Fibroblast of lung (primary cell): ENCODE results near the gene SECTM1. TPM values are rescaled to one million over a fixed set of nuclear protein-coding genes. Genes with fewer than 3 reads are reported as not detected.

Experiments used
- DNase-seq, 2 donors: peaks; one replicate each; pipeline versions ENCODE4 v3.0.0 to v3.0.0-alpha.2; 2010; ENCODE audit warnings: low read depth in 2 of 2
- H2AFZ ChIP-seq: 2 replicates; pipeline ENCODE4 v1.5.1; 2012; ENCODE audit warnings: low read length, control low read depth, inconsistent platforms
- H3K27ac ChIP-seq: 2 replicates; pipeline ENCODE4 v1.5.1; 2011; ENCODE audit warnings: low read length, control low read depth; ENCODE audit not compliant: insufficient read depth
- H3K27me3 ChIP-seq: 2 replicates; pipeline ENCODE4 v1.5.1; 2011; ENCODE audit warnings: mild to moderate bottlenecking, low read length; ENCODE audit not compliant: control insufficient read depth, insufficient read depth
- H3K36me3 ChIP-seq: 2 replicates; pipeline ENCODE4 v1.5.1; 2011; ENCODE audit warnings: low read length; ENCODE audit not compliant: control insufficient read depth, insufficient read depth
- H3K4me1 ChIP-seq: 2 replicates; pipeline ENCODE4 v1.5.1; 2011; ENCODE audit warnings: low read length; ENCODE audit not compliant: control insufficient read depth, insufficient read depth; ENCODE audit errors: extremely low read depth
- H3K4me2 ChIP-seq: 2 replicates; pipeline ENCODE4 v1.5.1; 2011; ENCODE audit warnings: low read length, control low read depth; ENCODE audit not compliant: insufficient read depth; ENCODE audit errors: extremely low read depth
- H3K4me3 ChIP-seq, 4 experiments: fragments of 200-600 bp in 1 of 4; sonication (generic) in 1 of 4; replicated peaks in 1 of 4; 2 replicates each; pipeline ENCODE4 v1.5.1; 2011 to 2016; ENCODE audit warnings: low read length in 4 of 4, low read depth in 3 of 4, mild to moderate bottlenecking in 3 of 4, control low read depth in 2 of 4, inconsistent platforms in 1 of 4, mixed read lengths in 1 of 4; ENCODE audit not compliant: insufficient read depth in 1 of 4; ENCODE audit errors: control extremely low read depth in 1 of 4
- H3K79me2 ChIP-seq: 2 replicates; pipeline ENCODE4 v1.5.1; 2012; ENCODE audit warnings: mild to moderate bottlenecking, low read length, inconsistent platforms; ENCODE audit not compliant: control insufficient read depth, insufficient read depth
- H3K9ac ChIP-seq: 2 replicates; pipeline ENCODE4 v1.5.1; 2011; ENCODE audit warnings: mild to moderate bottlenecking, low read length, control low read depth; ENCODE audit not compliant: insufficient read depth
- H3K9me3 ChIP-seq: 2 replicates; pipeline ENCODE4 v1.5.1; 2012; ENCODE audit warnings: low read depth, low read length; ENCODE audit not compliant: control insufficient read depth, insufficient read depth
- H4K20me1 ChIP-seq: 2 replicates; pipeline ENCODE4 v1.5.1; 2011; ENCODE audit warnings: low read length; ENCODE audit not compliant: control insufficient read depth, insufficient read depth; ENCODE audit errors: extremely low read depth
- EZH2 ChIP-seq: IDR thresholded peaks from 2 replicates; pipeline ENCODE4 v1.5.1; 2012; ENCODE audit warnings: low read length, control low read depth, mild to moderate bottlenecking; ENCODE audit errors: missing control alignments
- polyA plus RNA-seq, 2 donors: library from polyadenylated mRNA; depleted of rRNA in 1 of 2; stranded (reverse) in 1 of 2; unstranded in 1 of 2; fragments of >200 nt; gene quantifications; 2 replicates each; pipeline ENCODE4 v1.2.1, GENCODE V29; 2011 to 2012; ENCODE audit warnings: missing spikeins in 1 of 2
- total RNA-seq: library from RNA; depleted of rRNA; stranded (reverse); fragments of >200 nt; gene quantifications from 2 replicates; pipeline ENCODE4 v1.2.1, GENCODE V29; 2014
- TF ChIP-seq, protein P1 (sequence below), 2 donors: IDR thresholded peaks in 1 of 2; conservative IDR thresholded peaks in 1 of 2; 1 replicate in 1 of 2; 2 replicates in 1 of 2; pipeline ENCODE4 v1.5.1; 2011 to 2012; ENCODE audit warnings: low read length in 2 of 2, control low read depth in 1 of 2, inconsistent platforms in 1 of 2, low read depth in 1 of 2, mild to moderate bottlenecking in 1 of 2

SECTM1 gene
- total and polyA plus RNA-seq, 2 donors (not counting 1 experiment from before 2014, with no cell fraction given) = 17.3 to 17.5 TPM

DNA sequence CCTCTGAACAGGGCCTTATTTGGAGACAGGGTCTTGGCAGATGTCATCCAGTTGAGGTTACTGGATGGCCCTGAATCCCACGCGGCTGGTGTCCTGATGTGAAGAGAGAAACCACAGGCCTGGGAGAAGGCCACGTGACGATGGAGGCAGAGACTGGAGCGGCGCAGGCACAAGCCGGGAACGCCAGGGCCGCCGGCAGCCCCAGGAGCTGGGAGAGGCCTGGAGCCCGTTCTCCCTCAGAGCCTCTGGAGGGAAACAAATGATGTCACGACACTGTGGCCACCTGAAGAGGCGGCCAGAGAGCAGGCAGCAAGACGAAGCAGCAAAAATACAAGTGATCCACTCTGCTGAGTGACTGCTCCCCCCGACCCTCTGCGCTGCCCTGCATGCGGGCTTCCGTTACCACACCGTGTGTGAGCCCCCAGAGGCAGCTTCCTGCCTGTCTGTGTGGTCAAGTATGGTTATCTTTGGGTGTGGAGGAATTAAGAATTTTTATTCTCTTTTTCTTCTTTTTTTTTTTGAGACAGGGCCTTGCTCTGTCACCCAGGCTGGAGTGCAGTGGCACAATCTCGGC is 27.8 kb downstream of the SECTM1 start:
- Histone ChIP-seq H3K27ac (no peak overlapping the region), H3K79me2 (no peaks in the 10 kb centered on the region), H2AFZ (no peak overlapping the region), H3K27me3 (peaks cover 9% of the 10 kb centered on the region), H3K9ac (no peak overlapping the region), H3K9me3 (no peaks in the 10 kb centered on the region), H3K4me3 (no peak overlapping the region), H3K36me3 (no peaks in the 10 kb centered on the region), H4K20me1 (no peaks in the 10 kb centered on the region), H3K4me1 (no peaks in the 10 kb centered on the region), H3K4me2 (no peak overlapping the region)
- TF ChIP-seq EZH2 = no peak
- TF ChIP-seq, protein P1, sequence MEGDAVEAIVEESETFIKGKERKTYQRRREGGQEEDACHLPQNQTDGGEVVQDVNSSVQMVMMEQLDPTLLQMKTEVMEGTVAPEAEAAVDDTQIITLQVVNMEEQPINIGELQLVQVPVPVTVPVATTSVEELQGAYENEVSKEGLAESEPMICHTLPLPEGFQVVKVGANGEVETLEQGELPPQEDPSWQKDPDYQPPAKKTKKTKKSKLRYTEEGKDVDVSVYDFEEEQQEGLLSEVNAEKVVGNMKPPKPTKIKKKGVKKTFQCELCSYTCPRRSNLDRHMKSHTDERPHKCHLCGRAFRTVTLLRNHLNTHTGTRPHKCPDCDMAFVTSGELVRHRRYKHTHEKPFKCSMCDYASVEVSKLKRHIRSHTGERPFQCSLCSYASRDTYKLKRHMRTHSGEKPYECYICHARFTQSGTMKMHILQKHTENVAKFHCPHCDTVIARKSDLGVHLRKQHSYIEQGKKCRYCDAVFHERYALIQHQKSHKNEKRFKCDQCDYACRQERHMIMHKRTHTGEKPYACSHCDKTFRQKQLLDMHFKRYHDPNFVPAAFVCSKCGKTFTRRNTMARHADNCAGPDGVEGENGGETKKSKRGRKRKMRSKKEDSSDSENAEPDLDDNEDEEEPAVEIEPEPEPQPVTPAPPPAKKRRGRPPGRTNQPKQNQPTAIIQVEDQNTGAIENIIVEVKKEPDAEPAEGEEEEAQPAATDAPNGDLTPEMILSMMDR (conservative IDR thresholded peaks at IDR 0.05 in 1 of 2, IDR thresholded peaks at IDR 0.05 in 1 of 2; ENCODE audit: low read depth in 1 of 2, low read length in 2 of 2) = no peak
- no peak for DNase-seq

DNA sequence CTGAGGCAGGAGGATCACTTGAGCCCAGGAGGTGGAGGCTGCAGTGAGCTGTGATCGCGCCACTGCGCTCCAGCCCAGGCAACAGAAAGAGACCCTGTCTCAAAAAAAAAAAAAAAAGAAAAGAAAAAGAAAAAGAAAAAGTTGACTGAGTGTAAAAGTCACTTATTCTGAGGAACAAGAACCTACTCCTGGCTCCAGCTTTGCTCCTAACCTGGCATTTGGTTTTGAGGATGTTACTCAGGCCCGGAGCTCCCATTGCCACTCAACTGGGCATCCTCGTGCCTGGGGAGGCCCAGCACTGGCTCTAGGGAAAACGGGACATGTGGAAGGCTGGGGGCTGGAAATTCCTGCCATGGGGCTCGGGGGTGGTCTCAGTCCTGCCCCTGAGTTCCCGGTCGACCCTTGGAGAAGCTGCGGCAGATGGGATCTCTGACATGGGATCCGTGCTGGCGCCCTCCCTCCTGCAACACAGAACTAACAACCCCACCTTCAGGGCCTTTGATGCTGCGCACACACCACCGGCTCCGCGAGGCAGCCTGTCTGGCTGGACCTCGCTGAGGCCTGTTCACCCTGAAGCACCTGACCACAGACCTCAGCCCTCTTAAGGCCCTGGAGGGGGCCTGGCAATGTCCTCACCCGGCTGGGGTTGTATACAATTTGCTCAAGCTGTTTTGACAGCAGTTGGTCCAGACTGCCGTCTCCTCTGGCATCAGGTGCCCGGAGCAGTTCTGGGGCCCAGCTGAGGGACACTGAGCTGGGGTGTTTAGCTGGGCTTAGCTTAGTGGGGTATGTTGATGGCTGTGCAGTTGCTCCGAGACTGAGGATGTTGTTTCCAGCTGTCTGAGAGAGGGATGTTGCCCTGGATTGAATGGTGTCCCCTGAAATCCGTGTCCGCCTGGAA is 28.5 kb downstream of the SECTM1 start:
- Histone ChIP-seq H4K20me1 (no peaks in the 10 kb centered on the region), H3K79me2 (no peaks in the 10 kb centered on the region), H3K4me3 (no peak overlapping the region), H3K36me3 (no peaks in the 10 kb centered on the region), H3K27me3 (peaks cover 8% of the 10 kb centered on the region), H2AFZ (no peak overlapping the region), H3K4me2 (no peak overlapping the region), H3K4me1 (no peaks in the 10 kb centered on the region), H3K9me3 (no peaks in the 10 kb centered on the region), H3K9ac (no peak overlapping the region), H3K27ac (no peak overlapping the region)
- TF ChIP-seq, protein P1 (conservative IDR thresholded peaks at IDR 0.05 in 1 of 2, IDR thresholded peaks at IDR 0.05 in 1 of 2; ENCODE audit: low read depth in 1 of 2, low read length in 2 of 2) = no peak
- no peak for TF ChIP-seq EZH2
- DNase-seq = no peak

DNA sequence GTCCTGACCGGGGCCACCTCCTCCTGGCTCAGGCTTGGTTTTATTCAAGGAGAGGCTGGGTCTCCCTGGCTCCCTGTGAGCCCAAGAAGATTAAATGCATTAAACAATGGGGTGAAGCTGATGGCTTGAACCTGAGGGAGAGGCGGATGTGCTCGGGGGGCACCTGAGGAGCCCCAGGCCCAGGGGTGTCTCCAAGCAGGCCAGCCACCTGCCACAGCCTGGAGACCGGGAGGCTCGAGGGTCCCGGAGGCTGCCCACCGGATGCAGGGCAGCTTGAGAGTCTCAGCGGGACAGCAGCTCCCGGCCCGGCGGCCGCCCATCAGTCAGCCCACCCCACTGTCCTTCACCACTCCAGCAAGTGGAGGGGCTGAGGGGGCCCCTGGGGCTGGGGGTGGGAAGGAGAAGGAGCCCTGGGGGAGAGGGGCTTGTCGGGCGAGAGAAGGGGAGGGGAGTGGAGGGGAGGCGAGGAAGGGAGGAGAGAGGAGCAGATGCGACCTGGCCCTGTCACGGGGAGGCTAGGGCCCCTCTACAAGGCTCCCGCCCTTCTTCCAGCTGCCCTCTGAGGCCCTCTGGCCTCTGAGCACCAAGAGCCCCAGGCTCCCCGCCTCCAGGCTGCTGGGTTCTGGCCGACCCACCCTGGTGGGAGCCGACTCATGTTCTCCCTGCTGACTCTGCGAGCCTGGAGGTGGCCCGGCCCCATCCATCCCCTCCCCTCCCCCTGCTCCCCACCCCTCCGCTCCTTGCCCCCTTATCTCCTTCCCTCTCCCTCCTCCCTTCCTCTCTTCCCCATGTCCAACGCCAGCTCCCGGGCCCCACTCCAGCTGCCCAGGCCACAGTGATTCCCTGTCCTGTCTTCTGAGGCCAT is 29.4 kb downstream of the SECTM1 start:
- H3K27me3 ChIP-seq = peaks cover 5% of the 10 kb centered on the region
- no peak for DNase-seq
- no peaks in the 10 kb centered on the region for H3K4me1 ChIP-seq
- H2AFZ ChIP-seq = no peak overlapping the region
- no peak overlapping the region for H3K9ac ChIP-seq
- H3K36me3 ChIP-seq = no peaks in the 10 kb centered on the region
- TF ChIP-seq EZH2 = no peak
- no peak overlapping the region for H3K4me2 ChIP-seq
- no peaks in the 10 kb centered on the region for H3K9me3 ChIP-seq
- no peaks in the 10 kb centered on the region for H3K79me2 ChIP-seq
- no peak overlapping the region for H3K4me3 ChIP-seq
- H3K27ac ChIP-seq = no peak overlapping the region
- H4K20me1 ChIP-seq = no peaks in the 10 kb centered on the region
